ENCODE measurements around the gene PPP6R3.

- TF ChIP-seq, protein P1, sequence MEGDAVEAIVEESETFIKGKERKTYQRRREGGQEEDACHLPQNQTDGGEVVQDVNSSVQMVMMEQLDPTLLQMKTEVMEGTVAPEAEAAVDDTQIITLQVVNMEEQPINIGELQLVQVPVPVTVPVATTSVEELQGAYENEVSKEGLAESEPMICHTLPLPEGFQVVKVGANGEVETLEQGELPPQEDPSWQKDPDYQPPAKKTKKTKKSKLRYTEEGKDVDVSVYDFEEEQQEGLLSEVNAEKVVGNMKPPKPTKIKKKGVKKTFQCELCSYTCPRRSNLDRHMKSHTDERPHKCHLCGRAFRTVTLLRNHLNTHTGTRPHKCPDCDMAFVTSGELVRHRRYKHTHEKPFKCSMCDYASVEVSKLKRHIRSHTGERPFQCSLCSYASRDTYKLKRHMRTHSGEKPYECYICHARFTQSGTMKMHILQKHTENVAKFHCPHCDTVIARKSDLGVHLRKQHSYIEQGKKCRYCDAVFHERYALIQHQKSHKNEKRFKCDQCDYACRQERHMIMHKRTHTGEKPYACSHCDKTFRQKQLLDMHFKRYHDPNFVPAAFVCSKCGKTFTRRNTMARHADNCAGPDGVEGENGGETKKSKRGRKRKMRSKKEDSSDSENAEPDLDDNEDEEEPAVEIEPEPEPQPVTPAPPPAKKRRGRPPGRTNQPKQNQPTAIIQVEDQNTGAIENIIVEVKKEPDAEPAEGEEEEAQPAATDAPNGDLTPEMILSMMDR (IDR thresholded peaks at IDR 0.05; ENCODE audit: low read length): no peak
- no peak for TF ChIP-seq EZH2 (IDR thresholded peaks at IDR 0.05; ENCODE audit: borderline replicate concordance, low read length)
Measured at GRCh38 chr11:68416070-68416578, 44.4 kb upstream of the PPP6R3 start.

Measured in OCI-LY1 (cell line).